GM11168 (cell line): Measurements from ENCODE around the gene TMEM213.

ENCODE experiments used
- in situ Hi-C: fragments of 300-500 bp; cut with MboI; formaldehyde crosslinking; loops from one replicate; pipeline ENCODE4 v1.12.0; 2022; ENCODE audit warnings: low sequenced_read_pairs; ENCODE audit not compliant: unreplicated experiment

Gene TMEM213

GRCh38 chr7:138835087-138835486, 37.3 kb downstream of the TMEM213 start:
- in situ Hi-C loops: no loop called here

- in situ Hi-C loops: no loop called here
These were observed 39.8 kb downstream of the TMEM213 start for GRCh38 chr7:138837627-138838026.

- in situ Hi-C loops: no loop called here
These were observed 40.4 kb downstream of the TMEM213 start for GRCh38 chr7:138838166-138838565.

- in situ Hi-C loops: no loop called here
These were observed 44.3 kb downstream of the TMEM213 start for GRCh38 chr7:138842111-138842510.

- in situ Hi-C loops: no loop called here
These were observed 46.1 kb downstream of the TMEM213 start for GRCh38 chr7:138843632-138844580.

GRCh38 chr7:138845711-138846110, 47.9 kb downstream of the TMEM213 start:
- in situ Hi-C loops: no loop called here

DNA sequence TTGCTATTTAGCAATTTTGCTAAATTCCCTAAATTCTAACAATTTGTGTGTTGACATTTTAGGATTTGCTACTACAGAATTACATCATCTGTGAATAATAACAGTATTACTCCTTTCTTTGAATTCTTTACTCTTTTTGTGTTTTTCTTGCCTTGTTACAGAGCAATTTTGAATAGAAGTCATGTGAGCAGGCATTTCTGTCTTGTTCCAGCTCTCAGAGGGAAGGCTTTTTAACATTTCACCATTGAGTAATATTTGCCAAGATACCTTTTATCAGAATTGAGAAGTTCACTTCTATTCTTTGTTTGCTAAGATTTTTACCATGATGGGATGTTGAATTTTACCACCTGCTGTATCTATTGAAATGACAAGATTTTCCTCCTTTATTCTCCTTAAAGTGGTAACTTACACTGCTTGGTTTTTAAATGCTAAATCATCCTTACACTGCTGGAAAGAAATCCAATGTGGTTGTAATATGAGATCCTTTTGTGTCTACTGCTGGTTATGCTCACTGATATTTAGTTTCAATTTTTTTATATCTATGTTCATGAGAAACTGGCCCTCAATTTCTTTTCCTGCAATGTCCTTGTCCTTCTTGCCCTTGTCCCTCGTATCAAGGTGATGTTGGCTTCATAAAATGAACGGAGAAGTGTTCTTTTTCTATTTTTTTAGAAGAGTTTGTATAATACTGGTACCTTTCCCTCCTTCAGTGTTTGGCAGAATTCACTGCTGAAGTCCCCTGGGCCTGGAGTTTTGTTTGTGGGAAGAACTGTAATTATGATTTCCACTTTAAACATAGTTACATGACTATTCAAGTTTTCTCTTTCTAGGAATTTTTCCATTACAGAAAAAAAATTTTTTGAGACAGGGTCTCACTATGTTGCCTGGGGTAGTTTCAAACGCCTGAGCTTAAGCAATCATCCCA, 50.5 kb downstream of the TMEM213 start:
- in situ Hi-C loops: no loop called here

GRCh38 chr7:138849701-138850100, 51.9 kb downstream of the TMEM213 start:
- in situ Hi-C loops: no loop called here

DNA sequence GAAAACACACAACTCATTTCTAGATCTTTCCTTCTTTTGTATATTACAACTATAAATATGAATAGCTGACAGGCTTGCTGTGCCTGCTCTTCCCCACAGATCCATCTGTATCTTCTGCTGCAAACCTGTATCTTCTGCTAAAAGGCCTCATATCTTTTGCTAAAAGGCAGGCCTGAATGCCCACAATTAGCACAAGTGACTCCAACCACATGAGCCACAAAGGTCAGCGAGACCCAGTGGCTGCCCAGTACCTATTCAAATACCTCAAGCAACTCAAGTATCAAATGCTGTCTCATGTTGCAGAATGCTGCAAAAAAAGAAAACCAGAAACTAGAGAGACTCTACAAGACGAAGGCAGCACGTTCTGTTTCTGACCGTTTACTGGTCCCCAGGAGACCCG, 54.7 kb downstream of the TMEM213 start:
- in situ Hi-C loops: no loop called here

- in situ Hi-C loops: no loop called here
These were observed 55.7 kb downstream of the TMEM213 start for GRCh38 chr7:138853448-138853847.

DNA sequence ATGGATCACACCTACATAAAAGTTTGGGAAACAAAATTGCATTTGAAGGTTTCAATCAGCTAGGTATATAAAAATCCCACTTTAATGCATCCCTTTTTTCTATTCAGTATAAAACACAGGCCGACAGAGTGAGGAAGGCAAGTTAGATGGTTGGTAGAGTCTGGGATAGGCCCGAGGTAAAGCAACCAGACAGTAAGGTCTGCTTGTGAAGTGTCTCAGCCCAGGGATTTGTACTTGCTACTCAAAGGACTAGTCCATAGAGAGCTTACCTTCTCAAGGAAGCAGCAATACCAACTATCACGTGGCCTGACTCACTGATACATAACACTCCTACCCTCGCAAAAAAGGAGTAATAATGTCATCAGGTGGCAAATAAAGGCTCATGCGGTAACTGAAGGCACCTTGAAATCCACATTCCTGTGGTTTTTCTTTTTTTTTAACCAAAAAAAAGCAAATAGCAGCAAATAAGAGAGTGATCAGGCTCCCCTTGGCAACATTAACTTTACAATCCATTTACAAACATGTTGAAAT, 56.4 kb downstream of the TMEM213 start:
- in situ Hi-C loops: no loop called here

DNA sequence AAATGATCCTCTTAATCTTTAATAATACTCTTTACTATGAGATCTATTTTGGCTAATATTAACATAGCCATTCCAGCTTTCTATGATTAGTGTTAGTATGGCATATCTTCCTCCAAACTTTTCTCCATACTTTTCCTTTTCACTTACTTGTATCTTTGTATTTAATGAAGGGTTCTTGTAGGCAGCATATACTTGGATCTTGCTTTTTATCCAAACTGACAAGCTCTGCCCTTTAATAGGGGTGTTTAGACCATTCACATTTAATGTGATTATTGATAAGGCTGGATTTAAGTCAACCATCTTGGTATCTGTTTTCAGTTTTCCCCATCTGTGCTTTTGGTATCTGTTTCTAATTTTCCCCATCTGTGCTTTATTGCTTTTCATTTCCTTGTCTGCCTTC, 59.9 kb downstream of the TMEM213 start:
- in situ Hi-C loops: no loop called here

GRCh38 chr7:138861051-138861450, 63.3 kb downstream of the TMEM213 start:
- in situ Hi-C loops: no loop called here

- in situ Hi-C loops: no loop called here
These were observed 66.1 kb downstream of the TMEM213 start for GRCh38 chr7:138863931-138864330.

- in situ Hi-C loops: no loop called here
These were observed 66.9 kb downstream of the TMEM213 start for GRCh38 chr7:138864667-138865066.

GRCh38 chr7:138865843-138866242, 68.0 kb downstream of the TMEM213 start:
- in situ Hi-C loops: no loop called here

- in situ Hi-C loops: no loop called here
These were observed 68.6 kb downstream of the TMEM213 start for GRCh38 chr7:138866353-138866752.

DNA sequence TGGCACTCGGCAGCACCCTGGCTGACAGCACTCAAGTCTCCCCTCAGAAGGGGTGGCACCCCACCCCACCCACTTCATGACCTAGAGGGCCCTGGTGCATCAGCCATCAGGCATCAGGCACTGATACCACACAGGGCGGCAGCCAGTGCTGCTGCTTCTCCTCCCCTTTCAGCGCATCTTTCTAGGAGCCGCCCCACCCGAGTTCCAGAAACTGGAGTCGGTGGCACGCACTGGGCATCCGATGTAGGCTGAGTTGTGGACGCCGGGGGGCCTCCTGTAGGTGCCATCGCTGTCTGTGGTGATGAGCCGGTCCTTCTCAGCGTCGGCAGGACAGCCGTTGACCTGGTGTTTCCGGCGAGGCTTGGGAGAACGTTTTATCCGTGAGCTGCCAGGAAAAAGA, 70.0 kb downstream of the TMEM213 start:
- in situ Hi-C loops: no loop called here

GRCh38 chr7:138868711-138869110, 70.9 kb downstream of the TMEM213 start:
- in situ Hi-C loops: no loop called here

DNA sequence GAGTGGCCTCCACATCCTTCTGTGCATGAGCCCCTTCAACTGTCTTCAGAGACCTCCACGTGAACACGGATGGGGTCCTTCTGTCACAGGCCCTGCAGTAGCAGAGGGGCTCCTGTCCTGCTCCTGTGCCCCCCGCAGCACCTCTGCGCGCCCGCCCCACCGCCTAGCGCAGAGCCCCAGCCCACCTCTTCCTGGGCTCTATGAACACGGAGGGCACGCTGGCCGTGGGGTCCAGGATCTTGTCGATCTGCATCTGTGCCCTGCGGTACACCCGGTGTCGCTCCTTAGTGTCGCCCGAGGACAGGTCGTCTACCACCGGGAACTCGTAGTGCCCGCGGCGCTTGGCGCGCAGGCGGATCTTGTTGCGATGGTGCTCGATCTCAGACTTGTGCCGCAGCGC, 71.6 kb downstream of the TMEM213 start:
- in situ Hi-C loops: no loop called here
